AG09309 (cell line): ENCODE results near the gene ANKRD13A.

Experiments
- DNase-seq: peaks from one replicate; pipeline ENCODE4 v3.0.0-alpha.2; 2010; ENCODE audit warnings: low read depth
- H3K4me3 ChIP-seq: 2 replicates; pipeline ENCODE4 v1.5.1; 2011; ENCODE audit warnings: mild to moderate bottlenecking, low read depth, low read length, moderate library complexity; ENCODE audit not compliant: control insufficient read depth
- CTCF ChIP-seq: IDR thresholded peaks from 2 replicates; pipeline ENCODE4 v1.5.1; 2011; ENCODE audit warnings: mild to moderate bottlenecking, low read depth, low read length, inconsistent platforms; ENCODE audit not compliant: insufficient read depth, control insufficient read depth; ENCODE audit errors: missing control alignments

Gene ANKRD13A

GRCh38 chr12:109998904-109999648 lies at the start of gene ANKRD13A:
Gene ANKRD13A, plus strand, starts transcription at chr12:109999430. Its CDS starts 259 bp downstream, at chr12:109999689.
- H3K4me3 ChIP-seq: peak within 1 kb of the TSS; percentile 86
- TF ChIP-seq CTCF: no peak
- DNase-seq: peak; percentile 89

- no peak for TF ChIP-seq CTCF
Observed at GRCh38 chr12:109950625-109951024, 48.6 kb upstream of the ANKRD13A start.

GRCh38 chr12:109951136-109951535 lies 48.1 kb upstream of the ANKRD13A start:
- H3K4me3 ChIP-seq: no peak overlapping the region
- no peak for TF ChIP-seq CTCF
- DNase-seq: peak; percentile 71

More at GRCh38 chr12:109950625-109951024, 48.6 kb upstream of the ANKRD13A start:
- no peak overlapping the region for H3K4me3 ChIP-seq
- DNase-seq: no peak

GRCh38 chr12:109951751-109952150 lies 47.5 kb upstream of the ANKRD13A start:
- no peak for DNase-seq
- no peak for TF ChIP-seq CTCF
- H3K4me3 ChIP-seq: no peak overlapping the region; the same call in 1 of the 2 replicates

- no peak for DNase-seq
- no peak overlapping the region for H3K4me3 ChIP-seq
- no peak for TF ChIP-seq CTCF
Observed at GRCh38 chr12:109952160-109952858, 46.9 kb upstream of the ANKRD13A start.

GRCh38 chr12:109952873-109953272 lies 46.4 kb upstream of the ANKRD13A start:
- DNase-seq: no peak
- TF ChIP-seq CTCF: no peak
- no peak overlapping the region for H3K4me3 ChIP-seq
